CD4-positive, CD25-positive, alpha-beta regulatory T cell (primary cell): ENCODE results near the gene SLCO2A1. TPM values are rescaled to one million over a fixed set of nuclear protein-coding genes. Genes with fewer than 3 reads are reported as not detected.

Source experiments
- ATAC-seq, 2 donors: fragments of 150-1000 bp; cut with Tn5 transposase; one replicate each; pipeline ENCODE4 v1.10.0; 2021; ENCODE audit warnings: low read depth in 2 of 2, moderate number of reproducible peaks in 2 of 2, moderate library complexity in 1 of 2
- DNase-seq, 3 donors: peaks; one replicate each; pipeline versions ENCODE4 v3.0.0 to v3.0.0-alpha.2; 2012 to 2022; ENCODE audit warnings: mixed read lengths in 1 of 3
- H3K27ac ChIP-seq: one replicate; pipeline ENCODE4 v1.7.0; 2013; ENCODE audit warnings: mild to moderate bottlenecking, low read length; ENCODE audit not compliant: insufficient read depth, poor library complexity, severe bottlenecking
- H3K27me3 ChIP-seq: one replicate; pipeline ENCODE4 v1.7.0; 2013; ENCODE audit warnings: low read length; ENCODE audit not compliant: control insufficient read depth, insufficient read depth
- H3K36me3 ChIP-seq: one replicate; pipeline ENCODE4 v1.7.0; 2013; ENCODE audit warnings: mild to moderate bottlenecking, low read length, moderate library complexity; ENCODE audit not compliant: control insufficient read depth, insufficient read depth
- H3K4me1 ChIP-seq: 2 replicates; pipeline ENCODE4 v1.7.0; 2013; ENCODE audit warnings: mild to moderate bottlenecking, low read length; ENCODE audit not compliant: insufficient read depth, control insufficient read depth, poor library complexity, severe bottlenecking
- H3K4me3 ChIP-seq: one replicate; pipeline ENCODE4 v1.7.0; 2013; ENCODE audit warnings: low read depth, mild to moderate bottlenecking, low read length, moderate library complexity
- H3K9me3 ChIP-seq, 2 experiments: 1 replicate in 1 of 2; 2 replicates in 1 of 2; pipeline ENCODE4 v1.7.0; 2013; ENCODE audit warnings: low read length in 2 of 2, mild to moderate bottlenecking in 1 of 2, moderate library complexity in 1 of 2; ENCODE audit not compliant: control insufficient read depth in 2 of 2
- H3K27ac Mint-ChIP-seq, 3 donors: one replicate each; pipeline ENCODE4 v1.8.0; 2020 to 2022; ENCODE audit warnings: mild to moderate bottlenecking in 3 of 3, mixed read lengths in 3 of 3, moderate library complexity in 2 of 3
- H3K27me3 Mint-ChIP-seq: one replicate; pipeline ENCODE4 v1.8.0; 2022; ENCODE audit warnings: mild to moderate bottlenecking, mixed read lengths
- H3K36me3 Mint-ChIP-seq: one replicate; pipeline ENCODE4 v1.8.0; 2020; ENCODE audit warnings: mixed read lengths
- H3K4me1 Mint-ChIP-seq, 4 donors: one replicate each; pipeline ENCODE4 v1.8.0; 2020 to 2022; ENCODE audit warnings: mixed read lengths in 4 of 4, mild to moderate bottlenecking in 1 of 4
- H3K4me3 Mint-ChIP-seq, 4 donors: one replicate each; pipeline ENCODE4 v1.8.0; 2020 to 2022; ENCODE audit warnings: mild to moderate bottlenecking in 4 of 4, mixed read lengths in 4 of 4, moderate library complexity in 3 of 4
- H3K9me3 Mint-ChIP-seq, 7 donors: one replicate each; pipeline ENCODE4 v1.8.0; 2020 to 2022; ENCODE audit warnings: mixed read lengths in 7 of 7, mild to moderate bottlenecking in 3 of 7, moderate library complexity in 2 of 7
- polyA plus RNA-seq, 4 donors: library from polyadenylated mRNA; unstranded; fragments of 300-500 nt; fragmentation: Illumina TruSeq; gene quantifications; one replicate each; pipeline ENCODE4 v1.2.3, GENCODE V29; 2021
- total RNA-seq: library from RNA; stranded (reverse); gene quantifications from one replicate; pipeline ENCODE4 v1.2.3, GENCODE V29; 2022

Gene SLCO2A1
- total and polyA plus RNA-seq, 5 donors from 2014 or later = not detected

DNA sequence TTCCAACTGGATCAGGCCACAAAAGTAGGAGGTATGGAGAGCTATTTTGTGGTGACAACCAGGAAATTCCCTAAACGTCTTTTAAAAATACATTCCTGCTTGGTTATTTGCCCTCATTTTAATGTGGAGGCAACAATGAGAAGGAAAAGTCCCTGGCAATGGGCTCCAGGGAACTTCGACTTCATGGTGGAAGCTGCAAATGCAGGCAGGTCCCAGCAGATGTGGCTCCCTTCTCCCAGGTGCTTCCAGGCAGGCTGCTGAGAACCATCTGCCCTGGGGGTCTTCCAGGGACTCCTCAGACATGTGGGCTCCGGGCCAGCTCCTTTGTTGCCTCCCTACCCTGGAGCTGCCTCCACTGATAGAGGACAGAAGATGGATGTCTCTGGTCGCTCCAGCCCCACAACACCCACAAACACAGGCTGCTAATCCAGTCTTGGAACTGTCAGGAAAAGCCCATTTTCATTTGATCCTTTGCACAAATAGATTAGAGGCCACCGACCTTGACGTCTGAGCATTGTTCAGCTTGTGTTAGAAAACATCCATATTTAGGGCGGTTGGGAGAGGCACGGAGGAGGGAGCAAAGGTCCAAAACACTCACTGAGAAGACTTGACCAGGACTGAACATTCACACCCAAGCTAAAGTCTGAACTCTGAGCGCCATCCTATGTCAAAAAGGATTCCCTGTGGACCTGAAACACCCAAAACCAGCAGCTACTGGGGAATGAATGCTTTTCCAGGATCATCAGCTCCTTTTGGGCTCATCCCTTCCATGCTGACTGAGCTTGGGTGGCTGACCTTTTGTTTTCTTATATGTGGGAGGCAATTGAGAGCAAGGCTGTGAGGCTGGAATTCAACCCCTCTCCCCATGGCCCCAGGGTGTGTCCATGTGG lies 30.2 kb upstream of the SLCO2A1 start:
- Mint-ChIP-seq H3K36me3 (no peaks in the 10 kb centered on the region), H3K4me3 (no peak overlapping the region), H3K9me3 (peaks cover 0 to 1% (median 0%) of the 10 kb centered on the region in 7 donors), H3K27ac (no peak overlapping the region), H3K4me1 (peaks cover 0 to 3% (median under 1%) of the 10 kb centered on the region in 4 donors), H3K27me3 (peaks cover 5% of the 10 kb centered on the region)
- DNase-seq (no peak), ATAC-seq (no peak)
- Histone ChIP-seq H3K27ac (no peak overlapping the region), H3K4me1 (no peaks in the 10 kb centered on the region), H3K27me3 (no peaks in the 10 kb centered on the region), H3K9me3 (no peaks in the 10 kb centered on the region), H3K36me3 (no peaks in the 10 kb centered on the region), H3K4me3 (no peak overlapping the region)

- DNase-seq (no peak), ATAC-seq (no peak)
- Histone ChIP-seq H3K9me3 (no peaks in the 10 kb centered on the region), H3K27me3 (no peaks in the 10 kb centered on the region), H3K27ac (no peak overlapping the region), H3K4me1 (no peaks in the 10 kb centered on the region), H3K36me3 (no peaks in the 10 kb centered on the region), H3K4me3 (no peak overlapping the region)
- no peak overlapping the region for H3K27ac Mint-ChIP-seq
- peaks cover 0 to 1% (median 0%) of the 10 kb centered on the region in 7 donors for H3K9me3 Mint-ChIP-seq
- no peaks in the 10 kb centered on the region for H3K36me3 Mint-ChIP-seq
- H3K4me1 Mint-ChIP-seq = peaks cover 0 to 5% (median 2%) of the 10 kb centered on the region in 4 donors
- H3K4me3 Mint-ChIP-seq = no peak overlapping the region
- peaks cover 4% of the 10 kb centered on the region for H3K27me3 Mint-ChIP-seq
Measured at GRCh38 chr3:134059035-134059601, 29.4 kb upstream of the SLCO2A1 start.

GRCh38 chr3:134057654-134058110 lies 28.0 kb upstream of the SLCO2A1 start:
- no peaks in the 10 kb centered on the region for H3K4me1 ChIP-seq
- Mint-ChIP-seq H3K27me3 (peaks cover 4% of the 10 kb centered on the region), H3K36me3 (no peaks in the 10 kb centered on the region), H3K27ac (no peak overlapping the region), H3K4me1 (peaks cover 0 to 5% (median 2%) of the 10 kb centered on the region in 4 donors), H3K4me3 (no peak overlapping the region), H3K9me3 (peaks cover 0 to 4% (median 0%) of the 10 kb centered on the region in 7 donors)
- no peaks in the 10 kb centered on the region for H3K27me3 ChIP-seq
- H3K4me3 ChIP-seq = no peak overlapping the region
- H3K9me3 ChIP-seq = no peaks in the 10 kb centered on the region
- no peak overlapping the region for H3K27ac ChIP-seq
- DNase-seq (no peak), ATAC-seq (no peak)
- H3K36me3 ChIP-seq = no peaks in the 10 kb centered on the region

DNA sequence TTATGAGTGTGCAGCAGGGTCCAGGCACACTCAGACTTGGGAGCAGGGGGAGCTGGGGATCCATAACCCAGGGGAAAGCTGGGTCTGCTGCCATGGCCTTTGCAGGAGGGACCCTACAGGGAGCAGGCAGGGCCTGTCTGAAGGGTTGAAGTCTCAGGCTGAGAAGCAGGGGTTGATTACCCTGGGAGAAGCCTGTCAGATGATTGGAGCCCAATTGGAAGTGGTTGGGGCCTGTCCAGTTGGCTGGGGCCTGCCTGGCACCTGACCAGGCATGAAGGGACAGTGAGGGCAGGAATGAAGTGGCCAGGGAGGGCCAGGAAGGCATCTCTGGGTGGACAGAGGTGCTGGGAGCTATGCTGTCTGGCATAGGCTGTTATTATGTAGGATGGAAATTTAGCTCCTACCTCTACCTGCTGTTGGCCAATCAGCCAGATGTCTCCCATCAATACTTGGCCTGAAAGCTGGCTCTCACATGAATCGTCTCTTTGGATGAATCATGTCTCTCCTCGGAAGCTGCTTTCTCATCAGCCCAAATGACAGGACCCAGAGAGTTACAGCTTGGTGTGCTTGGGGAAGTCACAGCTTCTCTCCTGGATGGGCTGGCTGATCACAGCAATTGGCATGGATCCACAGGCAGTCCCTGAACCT lies 27.4 kb upstream of the SLCO2A1 start:
- Histone ChIP-seq H3K4me1 (no peaks in the 10 kb centered on the region), H3K27ac (no peak overlapping the region), H3K36me3 (no peaks in the 10 kb centered on the region), H3K27me3 (no peaks in the 10 kb centered on the region), H3K9me3 (no peaks in the 10 kb centered on the region), H3K4me3 (no peak overlapping the region)
- Mint-ChIP-seq H3K27ac (no peak overlapping the region), H3K9me3 (peaks cover 0 to 4% (median 0%) of the 10 kb centered on the region in 7 donors), H3K27me3 (peaks cover 4% of the 10 kb centered on the region), H3K36me3 (no peaks in the 10 kb centered on the region), H3K4me1 (peaks cover 0 to 5% (median 2%) of the 10 kb centered on the region in 4 donors), H3K4me3 (no peak overlapping the region)
- ATAC-seq (no peak), DNase-seq (no peak)

- Mint-ChIP-seq H3K27me3 (peaks cover 4% of the 10 kb centered on the region), H3K4me3 (no peak overlapping the region), H3K9me3 (peaks cover 0 to 5% (median 0%) of the 10 kb centered on the region in 7 donors), H3K27ac (no peak overlapping the region), H3K4me1 (peaks cover 0 to 5% (median 2%) of the 10 kb centered on the region in 4 donors), H3K36me3 (no peaks in the 10 kb centered on the region)
- no peaks in the 10 kb centered on the region for H3K4me1 ChIP-seq
- no peaks in the 10 kb centered on the region for H3K27me3 ChIP-seq
- no peak overlapping the region for H3K27ac ChIP-seq
- H3K36me3 ChIP-seq = no peaks in the 10 kb centered on the region
- no peaks in the 10 kb centered on the region for H3K9me3 ChIP-seq
- no peak for ATAC-seq
- H3K4me3 ChIP-seq = no peak overlapping the region
- no peak for DNase-seq
Measured at GRCh38 chr3:134056464-134056891, 26.8 kb upstream of the SLCO2A1 start.

- peaks cover 4% of the 10 kb centered on the region for H3K27me3 Mint-ChIP-seq
- ATAC-seq = no peak
- Histone ChIP-seq H3K4me3 (no peak overlapping the region), H3K9me3 (no peaks in the 10 kb centered on the region), H3K36me3 (no peaks in the 10 kb centered on the region), H3K27me3 (no peaks in the 10 kb centered on the region), H3K4me1 (no peaks in the 10 kb centered on the region), H3K27ac (no peak overlapping the region)
- no peaks in the 10 kb centered on the region for H3K36me3 Mint-ChIP-seq
- H3K4me1 Mint-ChIP-seq = peaks cover 0 to 5% (median 2%) of the 10 kb centered on the region in 4 donors
- H3K4me3 Mint-ChIP-seq = no peak overlapping the region
- no peak for DNase-seq
- H3K9me3 Mint-ChIP-seq = peaks cover 0 to 6% (median 0%) of the 10 kb centered on the region in 7 donors
- no peak overlapping the region for H3K27ac Mint-ChIP-seq
Measured at GRCh38 chr3:134055661-134056060, 25.9 kb upstream of the SLCO2A1 start.

DNA sequence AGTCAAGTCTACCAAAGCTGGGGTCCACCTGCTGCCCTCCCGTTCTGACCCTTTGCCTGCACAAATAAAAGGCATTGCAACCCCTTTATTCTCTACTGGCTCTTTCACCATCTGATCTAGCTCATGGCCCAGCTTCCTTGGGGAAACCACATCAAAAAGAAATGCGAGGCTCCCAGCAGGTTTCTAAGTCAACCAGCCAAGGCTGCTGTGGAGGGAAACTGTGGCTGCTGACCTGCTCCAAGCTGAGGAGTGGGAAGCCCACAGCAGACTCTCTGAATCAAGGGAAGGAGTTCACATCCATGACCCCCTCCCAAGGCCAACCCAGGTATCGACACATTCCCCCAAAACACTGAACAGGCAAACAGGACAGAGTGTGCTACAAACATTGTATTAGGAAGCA lies 25.2 kb upstream of the SLCO2A1 start:
- no peaks in the 10 kb centered on the region for H3K9me3 ChIP-seq
- H3K27ac ChIP-seq = no peak overlapping the region

More for the DNA sequence above, 25.2 kb upstream of the SLCO2A1 start:
- no peak for DNase-seq
- Mint-ChIP-seq H3K9me3 (peaks cover 0 to 6% (median 0%) of the 10 kb centered on the region in 7 donors), H3K36me3 (no peaks in the 10 kb centered on the region), H3K27me3 (peaks cover 4% of the 10 kb centered on the region), H3K27ac (no peak overlapping the region), H3K4me3 (no peak overlapping the region), H3K4me1 (peaks cover 0 to 5% (median 2%) of the 10 kb centered on the region in 4 donors)
- Histone ChIP-seq H3K36me3 (no peaks in the 10 kb centered on the region), H3K27me3 (no peaks in the 10 kb centered on the region), H3K4me1 (no peaks in the 10 kb centered on the region), H3K4me3 (no peak overlapping the region)
- no peak for ATAC-seq
